Fibroblast of skin of right quadriceps (primary cell): ENCODE measurements around the gene CAMKK2.
"Not testable (repeated sequence)": the region's sequence is repeated elsewhere in the genome, so short reads cannot be mapped to it uniquely, and the experiment has no call there.

Experiments used
- DNase-seq: peaks from one replicate; pipeline ENCODE4 v3.0.0-alpha.2; 2013

CAMKK2 gene

DNA sequence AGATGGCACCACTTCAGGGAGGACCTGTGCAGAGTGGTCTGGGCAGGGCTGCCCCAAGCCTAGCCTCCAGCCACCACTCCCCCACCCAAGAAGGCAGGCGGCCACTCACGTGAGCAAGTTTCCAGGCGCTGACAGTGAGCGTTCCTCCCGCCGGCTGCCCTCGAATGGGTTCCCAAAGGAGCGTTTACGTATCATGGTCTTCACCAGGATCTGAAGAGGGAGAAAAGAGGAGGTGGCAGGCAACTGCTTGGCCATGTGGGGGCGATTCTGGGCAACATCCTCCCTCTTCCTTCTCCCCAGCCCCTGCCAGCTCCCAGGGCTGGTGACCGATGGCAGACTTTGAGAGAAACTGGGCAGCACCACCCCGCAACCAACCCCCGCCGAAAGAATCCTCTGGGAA, 51.5 kb downstream of the CAMKK2 start:
- DNase-seq, result no peak

DNA sequence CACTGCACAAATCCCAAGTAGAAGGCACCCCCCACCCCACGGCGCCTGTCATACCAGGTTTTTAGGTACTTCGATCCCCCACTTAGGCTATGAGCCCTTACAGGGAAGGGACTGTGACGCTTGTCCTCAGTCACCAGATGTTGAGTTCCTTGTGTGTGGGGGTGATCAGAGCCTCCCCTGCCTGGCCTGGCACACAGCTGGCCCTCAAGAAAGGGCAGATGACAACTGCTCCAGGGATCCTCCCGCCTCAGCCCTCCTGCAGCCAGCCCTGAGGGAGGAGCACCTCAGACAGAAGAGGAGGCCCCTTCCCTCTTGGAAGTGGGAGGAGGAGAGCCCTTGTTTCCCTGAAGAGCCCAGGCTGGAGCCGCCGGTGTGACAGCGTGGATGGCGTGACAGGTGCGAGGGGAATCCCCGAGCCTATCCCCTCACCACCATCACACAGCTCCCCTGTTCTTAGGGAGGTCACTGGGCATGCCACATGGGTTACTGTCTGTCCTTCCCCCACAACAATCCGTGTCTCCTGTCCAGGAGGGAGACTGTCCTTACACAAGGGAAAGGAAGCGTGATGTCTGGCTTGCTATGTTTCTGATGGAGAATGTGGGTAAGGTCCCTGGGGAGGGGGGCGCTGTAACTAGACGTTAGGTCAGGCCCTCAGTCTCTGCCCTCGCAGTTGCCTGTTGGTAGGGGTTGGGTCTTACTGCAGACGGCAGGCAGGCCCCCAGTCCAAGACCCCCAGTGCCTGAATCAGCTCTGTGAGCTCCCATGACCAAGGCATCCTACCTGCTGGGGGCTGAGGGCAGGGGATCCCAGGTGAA, 55.1 kb downstream of the CAMKK2 start:
- DNase-seq, result no peak

DNA sequence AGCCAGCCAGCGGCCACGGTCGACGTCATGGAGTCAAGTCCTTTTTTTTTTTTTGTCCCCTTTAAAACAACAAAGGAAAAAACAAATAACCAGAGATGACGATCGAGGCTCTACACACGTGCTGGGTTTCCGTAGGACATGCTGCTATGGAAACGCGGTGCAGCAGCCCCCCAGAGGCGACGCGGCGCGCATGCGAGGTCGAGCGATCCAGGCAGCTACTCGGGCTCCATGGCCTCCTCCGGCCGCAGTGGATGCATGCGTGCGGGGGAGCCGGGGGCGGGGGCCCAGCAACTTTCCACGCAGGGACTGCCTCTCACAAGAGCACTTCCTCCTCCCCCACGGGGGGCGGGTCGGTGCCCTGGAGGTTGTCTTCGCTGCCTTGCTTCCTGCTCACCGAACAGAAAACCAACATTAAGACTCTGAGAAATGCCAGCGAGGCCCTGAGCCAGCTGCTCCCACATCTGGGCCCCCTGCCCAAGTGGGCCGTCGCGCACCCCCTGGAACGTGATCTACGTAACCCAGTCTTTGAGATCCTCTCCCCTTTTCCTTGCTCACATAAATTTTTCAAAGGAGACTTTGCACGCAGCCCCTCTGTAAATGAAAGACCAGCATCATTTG, 55.9 kb downstream of the CAMKK2 start:
- DNase-seq, result peak; percentile 32

DNA sequence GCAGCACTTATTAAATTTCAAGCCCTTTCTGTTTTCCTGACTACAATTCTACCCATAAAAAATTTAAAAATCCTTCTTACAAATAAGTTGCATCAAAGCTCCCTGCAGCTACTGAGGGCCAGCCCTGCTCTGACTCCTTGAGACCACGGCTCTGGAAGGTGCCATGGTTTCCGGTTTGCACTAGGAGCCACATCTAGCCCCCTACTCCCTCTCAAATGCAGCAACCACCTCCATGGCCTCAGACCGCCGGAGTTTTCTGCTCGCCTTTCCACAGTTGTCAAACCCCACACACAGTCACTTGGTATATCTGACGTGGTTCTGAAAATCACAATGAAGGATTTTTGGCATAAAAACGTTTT, 56.5 kb downstream of the CAMKK2 start:
- DNase-seq, result no peak

DNA sequence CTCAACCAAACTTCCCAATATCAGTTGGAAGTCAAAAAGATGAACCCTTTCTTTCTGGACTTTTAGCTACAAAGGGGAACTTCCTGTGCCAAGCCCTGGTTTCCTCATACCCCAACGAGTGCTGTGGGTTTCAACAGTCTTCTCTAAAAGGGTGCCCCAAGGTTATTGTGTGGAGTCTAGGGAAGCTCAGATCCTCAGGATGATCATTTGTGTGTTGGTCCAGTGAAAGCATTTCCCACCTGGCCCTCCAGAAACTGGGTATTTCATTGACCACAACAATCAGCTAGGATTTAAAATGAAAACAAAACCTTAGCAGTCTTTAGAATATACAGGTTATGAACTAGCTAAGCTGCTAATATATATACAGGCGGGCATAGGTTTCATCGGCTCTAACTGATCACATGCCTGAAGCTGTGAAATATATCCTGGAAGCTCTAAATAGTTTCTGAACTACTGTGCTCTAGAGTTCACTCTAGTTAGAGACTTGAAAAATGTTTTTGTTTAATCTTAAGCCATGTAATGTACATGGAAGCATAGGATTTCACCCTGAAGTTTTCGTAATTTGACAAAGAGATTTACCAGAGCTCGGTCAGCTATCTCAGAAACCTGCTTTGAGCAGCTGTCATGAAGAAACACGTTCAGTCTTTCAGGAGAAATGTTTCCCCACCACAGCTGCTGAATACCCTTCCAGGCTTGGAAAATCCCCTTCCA, 57.0 kb downstream of the CAMKK2 start:
- DNase-seq, result no peak

DNA sequence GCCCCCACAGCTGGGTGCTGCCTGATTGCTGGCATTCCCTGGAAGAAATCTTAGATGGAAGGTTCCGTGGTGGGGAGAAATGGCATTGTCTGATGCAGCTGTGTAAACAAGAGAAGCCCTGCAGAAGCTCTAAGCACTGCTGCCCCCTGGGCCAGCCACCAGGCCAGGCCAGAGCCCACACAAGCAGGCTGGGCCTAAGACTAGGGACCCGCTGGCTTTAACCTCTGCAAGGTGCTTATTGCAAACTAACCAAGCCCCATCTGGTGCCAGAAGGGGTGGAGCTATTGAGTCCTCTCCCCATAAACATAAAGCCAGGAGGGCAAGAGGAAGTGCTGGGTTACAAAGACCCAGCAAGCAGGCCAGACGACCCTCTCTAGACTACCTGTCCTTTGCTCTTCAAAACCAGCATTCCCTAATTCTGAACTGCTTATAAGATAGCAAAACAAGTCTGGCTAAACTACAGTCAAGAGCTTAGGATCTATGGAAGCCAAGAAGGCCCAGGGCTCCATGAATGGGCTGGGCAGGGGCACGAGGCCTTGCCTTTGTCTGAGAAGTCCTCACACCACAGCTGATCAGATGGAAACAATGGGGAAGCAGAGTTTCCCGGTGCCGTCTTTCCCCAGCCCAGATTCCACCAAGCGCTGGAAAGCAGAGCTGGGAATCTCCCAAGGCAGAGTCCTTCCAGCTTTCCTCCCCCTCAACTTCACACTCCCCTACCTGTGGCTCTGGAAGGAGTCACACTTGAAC, 57.7 kb downstream of the CAMKK2 start:
- no peak for DNase-seq

DNA sequence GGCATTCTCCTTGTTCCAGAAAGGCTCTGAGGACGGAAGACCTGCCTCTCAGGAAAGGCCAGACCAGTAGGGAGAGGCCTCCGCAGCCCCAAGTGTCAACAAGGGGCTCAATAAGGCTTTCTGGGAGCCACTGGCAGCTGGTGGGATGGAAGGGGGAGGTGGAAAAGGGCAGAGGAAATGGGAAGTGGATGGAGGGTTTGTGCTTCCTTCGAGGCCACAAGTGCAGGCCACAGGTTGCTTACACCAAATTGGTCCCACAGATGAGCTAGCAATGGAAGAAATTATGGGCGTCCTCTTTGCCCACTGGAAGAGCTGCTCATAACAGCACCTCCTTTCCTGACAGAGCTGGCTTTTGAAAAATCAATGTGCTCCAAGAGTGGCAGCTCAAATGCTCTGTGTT, 58.4 kb downstream of the CAMKK2 start:
- no peak for DNase-seq

DNA sequence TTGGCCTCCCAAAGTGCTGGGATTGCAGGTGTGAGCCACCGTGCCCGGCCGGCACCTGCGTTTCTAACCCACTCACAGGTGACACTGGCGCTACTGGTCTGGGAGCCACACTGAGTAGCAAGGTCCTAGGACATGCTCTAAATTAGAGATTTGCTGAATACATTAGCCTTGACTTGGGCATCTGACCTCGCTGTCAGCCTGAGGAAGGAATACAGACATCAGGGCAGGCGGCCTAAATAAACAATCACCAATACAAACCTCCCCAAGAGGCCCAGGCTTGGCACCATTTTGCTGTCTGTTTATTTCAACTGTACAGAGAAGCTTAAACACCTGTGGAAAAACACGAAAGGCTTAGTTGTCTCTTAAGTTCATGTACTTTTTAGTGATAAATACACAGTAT, 59.1 kb downstream of the CAMKK2 start:
- DNase-seq, result no peak

DNA sequence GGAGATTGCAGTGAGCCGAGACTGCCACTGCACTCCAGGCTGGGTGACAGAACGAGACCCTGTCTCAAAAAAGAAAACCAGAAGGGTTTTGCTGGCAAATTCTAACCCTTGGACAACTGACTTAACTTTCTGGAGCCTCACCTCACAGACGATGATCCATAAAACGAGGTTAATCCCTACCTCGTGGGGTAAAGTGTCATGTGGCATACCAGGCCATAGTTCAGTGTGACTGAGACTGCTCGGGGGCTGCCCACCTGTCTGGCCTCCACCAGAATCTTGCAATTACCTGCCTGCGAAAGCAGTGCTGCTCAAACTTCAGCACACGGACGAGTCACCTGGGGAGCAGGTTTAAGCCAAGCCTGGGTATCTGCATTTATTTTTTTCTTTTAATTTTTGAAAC, 59.7 kb downstream of the CAMKK2 start:
- DNase-seq, result no peak

DNA sequence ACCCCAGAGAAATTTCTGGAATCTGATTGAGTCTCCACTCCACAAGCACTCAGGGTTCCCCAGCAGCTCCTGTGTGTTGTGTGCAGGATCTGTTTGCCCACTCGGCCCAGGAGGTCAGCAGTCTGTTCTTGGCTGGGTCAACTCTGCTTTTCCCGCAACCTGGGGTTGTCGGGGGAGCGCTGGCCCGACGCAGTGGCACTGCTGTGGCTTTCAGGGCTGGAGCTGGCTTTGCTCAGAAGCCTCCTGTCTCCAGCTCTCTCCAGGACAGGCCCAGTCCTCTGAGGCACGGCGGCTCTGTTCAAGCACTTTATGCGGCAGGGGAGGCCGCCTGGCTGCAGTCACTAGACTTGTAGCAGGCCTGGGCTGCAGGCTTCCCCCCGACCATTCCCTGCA, 62.9 kb downstream of the CAMKK2 start:
- DNase-seq, result no peak

DNA sequence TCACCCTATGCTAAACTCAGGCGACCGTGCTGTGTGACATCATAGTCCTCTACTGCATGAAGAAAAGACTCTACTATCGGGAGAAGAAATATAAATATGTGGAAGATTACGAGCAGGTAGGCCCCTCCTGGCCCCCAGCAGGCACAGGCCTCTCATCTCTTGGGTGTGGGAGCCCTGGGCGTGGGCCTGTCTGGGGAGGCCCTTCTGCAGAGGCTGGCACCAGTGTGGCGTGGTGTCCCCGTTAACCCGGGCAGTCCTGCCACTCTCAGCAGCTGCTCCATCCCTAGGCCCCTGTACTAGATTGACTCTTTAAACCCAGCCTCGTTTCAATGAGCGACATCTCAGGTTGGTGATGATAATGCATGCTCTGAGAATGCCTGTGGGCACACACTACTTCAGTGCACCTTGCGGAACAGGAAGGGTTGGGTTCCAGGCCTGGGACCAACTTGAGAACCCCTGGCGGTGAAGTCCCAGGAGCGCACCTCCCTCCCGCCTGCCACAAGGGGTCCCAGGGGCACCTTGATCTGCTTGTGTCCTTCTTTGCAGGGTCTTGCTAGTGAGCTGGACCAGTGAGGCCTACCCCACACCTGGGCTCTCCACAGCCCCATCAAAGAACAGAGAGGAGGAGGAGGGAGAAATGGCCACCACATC, 63.4 kb downstream of the CAMKK2 start:
- no peak for DNase-seq

GRCh38 chr12:121232163-121232562, 64.3 kb downstream of the CAMKK2 start:
- no peak for DNase-seq

DNA sequence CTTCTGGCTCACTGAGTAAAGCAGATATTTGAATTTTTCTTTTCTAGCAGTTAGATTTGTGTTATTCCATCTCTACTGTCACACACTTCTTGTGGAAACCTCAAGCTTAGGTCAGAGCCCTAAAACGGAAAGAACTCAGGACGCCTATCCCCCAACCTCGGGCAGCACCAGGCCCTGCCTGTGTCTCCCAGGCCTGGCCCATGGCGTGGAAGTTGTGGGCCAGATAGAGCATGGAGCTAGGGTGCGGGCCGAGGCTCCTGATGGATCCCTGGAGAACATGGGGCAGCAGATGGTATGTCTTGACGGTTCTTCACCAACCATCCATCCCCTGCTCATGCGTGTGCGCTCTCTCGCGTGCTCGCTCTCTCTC, 66.0 kb downstream of the CAMKK2 start:
- DNase-seq, result no peak

DNA sequence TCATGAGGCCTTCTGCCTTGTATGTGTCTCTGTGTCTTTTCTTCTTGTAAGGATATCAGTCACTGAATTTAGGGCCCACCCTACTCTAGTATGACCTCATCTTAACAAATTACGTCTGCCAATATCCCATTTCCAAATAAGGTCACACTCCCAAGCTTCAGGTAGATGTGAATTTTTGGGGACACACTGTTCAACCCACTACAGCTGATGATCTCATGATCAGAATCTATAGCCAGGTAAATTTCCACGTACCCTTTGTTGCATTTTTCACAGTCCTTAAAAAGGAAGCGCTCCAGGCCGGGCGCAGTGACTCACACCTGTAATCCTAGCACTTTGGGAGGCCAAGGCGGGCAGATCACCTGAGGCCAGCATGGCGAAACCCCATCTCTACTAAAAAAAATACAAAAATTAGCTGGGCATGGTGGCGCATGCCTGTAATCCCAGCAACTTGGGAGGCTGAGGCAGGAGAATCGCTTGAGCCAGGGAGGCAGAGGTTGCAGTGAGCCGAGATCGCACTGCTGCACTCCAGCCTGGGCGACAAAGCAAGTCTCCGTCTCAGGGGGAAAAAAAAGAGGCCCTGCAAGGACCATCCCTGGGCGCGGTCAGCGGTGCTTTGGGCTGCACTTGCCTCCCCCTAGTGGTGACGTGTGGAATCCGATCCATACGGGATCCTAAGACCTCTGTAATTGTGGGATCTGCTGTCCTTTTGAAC, 66.5 kb downstream of the CAMKK2 start:
- peak; percentile 67 for DNase-seq

DNA sequence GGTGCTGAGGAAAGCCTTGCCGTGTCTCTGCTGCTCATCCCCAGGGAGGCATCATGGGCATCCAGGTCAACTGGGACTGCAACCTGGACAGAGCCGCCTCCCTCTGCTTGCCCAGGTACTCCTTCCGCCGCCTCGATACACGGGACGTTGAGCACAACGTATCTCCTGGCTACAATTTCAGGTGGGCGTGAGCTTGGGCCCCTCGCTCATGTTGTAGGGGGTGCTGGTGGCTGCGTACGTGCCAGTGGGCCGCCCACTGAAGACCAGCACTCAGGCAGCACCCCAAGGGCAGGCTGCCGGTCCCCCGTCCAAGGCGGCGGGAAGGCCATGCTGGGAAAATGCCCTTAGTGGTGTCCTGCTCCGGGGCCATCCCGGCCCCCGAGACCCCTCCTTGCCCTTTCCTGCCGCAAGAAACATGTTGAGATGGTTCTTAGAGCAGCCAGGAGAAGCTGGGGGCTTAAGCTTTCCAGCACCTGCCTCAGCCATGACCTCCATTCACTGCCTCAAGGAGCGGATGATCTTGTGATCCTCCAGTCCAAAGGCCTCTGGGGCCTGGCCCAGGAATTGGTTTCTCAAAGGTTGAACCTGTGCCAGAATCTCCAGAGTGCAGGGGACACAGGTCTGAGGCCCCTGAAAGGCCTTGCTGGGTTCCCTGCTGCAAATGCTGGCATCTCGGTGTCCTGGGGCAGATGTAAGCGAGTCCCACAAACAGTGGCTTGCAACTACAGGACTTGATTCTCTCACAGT, 67.4 kb downstream of the CAMKK2 start:
- no peak for DNase-seq

GRCh38 chr12:121227294-121227693, 69.2 kb downstream of the CAMKK2 start:
- no peak for DNase-seq

DNA sequence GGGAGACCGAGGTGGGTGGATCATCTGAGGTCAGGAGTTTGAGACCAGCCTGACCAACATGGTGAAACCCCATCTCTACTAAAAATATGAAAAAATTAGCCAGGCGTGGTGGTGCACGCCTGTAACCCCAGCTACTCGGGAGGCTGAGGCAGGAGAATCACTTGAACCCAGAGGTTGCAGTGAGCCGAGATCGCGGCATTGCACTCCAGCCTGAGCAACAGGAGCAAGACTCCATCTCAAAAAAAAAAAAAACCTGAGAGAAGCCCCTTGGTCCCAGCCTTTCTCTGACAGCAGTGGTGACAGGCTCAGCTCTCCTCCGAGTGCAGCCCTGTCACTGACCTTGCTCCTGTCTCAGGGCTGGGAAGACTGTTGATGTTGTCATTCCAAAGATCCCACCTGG, 69.6 kb downstream of the CAMKK2 start:
- DNase-seq, result not testable (repeated sequence)

DNA sequence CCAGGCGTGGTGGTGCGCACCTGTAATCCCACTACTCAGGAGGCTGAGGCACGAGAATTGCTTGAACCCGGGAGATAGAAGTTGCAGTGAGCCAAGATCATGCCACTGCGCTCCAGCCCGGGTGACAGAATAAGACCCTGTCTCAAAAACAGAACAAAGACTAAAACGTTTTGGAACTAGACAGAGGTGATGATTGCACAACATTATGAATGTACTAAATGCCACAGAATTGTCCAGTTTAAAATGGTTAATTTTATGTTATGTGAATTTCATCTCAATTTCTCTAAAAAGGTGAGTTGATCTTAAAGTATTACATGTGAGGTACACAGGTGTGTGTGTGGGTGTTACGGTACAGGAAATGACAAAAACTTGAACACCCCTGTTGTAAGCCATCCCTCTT, 70.1 kb downstream of the CAMKK2 start:
- no peak for DNase-seq

DNA sequence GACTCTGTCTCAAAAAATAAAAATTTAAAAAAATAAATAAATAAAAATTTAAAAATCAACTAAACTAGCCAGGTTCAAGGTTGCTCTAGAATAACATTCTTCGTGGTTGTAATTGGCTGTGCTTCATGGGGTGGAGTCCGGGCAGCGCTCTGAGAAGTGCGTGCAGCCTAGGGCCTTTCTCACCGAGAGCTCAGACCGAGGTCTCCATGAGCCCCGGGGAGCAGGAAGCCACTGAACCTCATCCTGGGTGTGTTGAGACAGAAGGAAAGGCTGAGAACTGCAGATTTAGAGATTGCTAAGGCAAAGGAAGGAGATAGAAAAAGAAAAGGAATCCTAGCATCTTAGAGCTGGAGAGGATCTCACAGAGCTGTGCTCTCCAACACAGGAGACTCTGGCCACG, 71.9 kb downstream of the CAMKK2 start:
- DNase-seq, result no peak

- no peak for DNase-seq
Measured at GRCh38 chr12:121223292-121224285, 72.9 kb downstream of the CAMKK2 start.
